Right ventricle myocardium inferior (tissue), 1 donor: ENCODE measurements around the gene CAMK2N2. TPM values are rescaled to one million over a fixed set of nuclear protein-coding genes. Genes with fewer than 3 reads are reported as not detected.

Source experiments
- ATAC-seq: fragments of 200-7000 bp; cut with Tn5 transposase; one replicate; pipeline ENCODE4 v1.9.1; 2020; ENCODE audit warnings: mild to moderate bottlenecking, moderate library complexity
- DNase-seq: peaks from one replicate; pipeline ENCODE4 v3.0.0; 2021; ENCODE audit errors: missing footprints
- intact Hi-C: fragments of 100-400 bp; cut with DNase I; formaldehyde crosslinking; loops from one replicate; pipeline ENCODE4 v1.11.0; 2022
- microRNA-seq: library from miRNA; unstranded; fragments of <30 nt; microRNA quantifications from one replicate; pipeline ENCODE4 v1.2.0, GENCODE V29; 2020
- total RNA-seq: library from RNA; stranded (reverse); fragmentation: NEBNext Ultra II Directional; extraction: Animal tissue kit (Norgen Biotek cat#: 25700); gene quantifications from one replicate; pipeline ENCODE4 v1.2.1, GENCODE V29; 2021
- donor health status: DM: no; HTN: yes; CAD: no; lungs with severe emphysema.

The CAMK2N2 gene
- total RNA-seq, 1 donor from 2014 or later: not detected

DNA sequence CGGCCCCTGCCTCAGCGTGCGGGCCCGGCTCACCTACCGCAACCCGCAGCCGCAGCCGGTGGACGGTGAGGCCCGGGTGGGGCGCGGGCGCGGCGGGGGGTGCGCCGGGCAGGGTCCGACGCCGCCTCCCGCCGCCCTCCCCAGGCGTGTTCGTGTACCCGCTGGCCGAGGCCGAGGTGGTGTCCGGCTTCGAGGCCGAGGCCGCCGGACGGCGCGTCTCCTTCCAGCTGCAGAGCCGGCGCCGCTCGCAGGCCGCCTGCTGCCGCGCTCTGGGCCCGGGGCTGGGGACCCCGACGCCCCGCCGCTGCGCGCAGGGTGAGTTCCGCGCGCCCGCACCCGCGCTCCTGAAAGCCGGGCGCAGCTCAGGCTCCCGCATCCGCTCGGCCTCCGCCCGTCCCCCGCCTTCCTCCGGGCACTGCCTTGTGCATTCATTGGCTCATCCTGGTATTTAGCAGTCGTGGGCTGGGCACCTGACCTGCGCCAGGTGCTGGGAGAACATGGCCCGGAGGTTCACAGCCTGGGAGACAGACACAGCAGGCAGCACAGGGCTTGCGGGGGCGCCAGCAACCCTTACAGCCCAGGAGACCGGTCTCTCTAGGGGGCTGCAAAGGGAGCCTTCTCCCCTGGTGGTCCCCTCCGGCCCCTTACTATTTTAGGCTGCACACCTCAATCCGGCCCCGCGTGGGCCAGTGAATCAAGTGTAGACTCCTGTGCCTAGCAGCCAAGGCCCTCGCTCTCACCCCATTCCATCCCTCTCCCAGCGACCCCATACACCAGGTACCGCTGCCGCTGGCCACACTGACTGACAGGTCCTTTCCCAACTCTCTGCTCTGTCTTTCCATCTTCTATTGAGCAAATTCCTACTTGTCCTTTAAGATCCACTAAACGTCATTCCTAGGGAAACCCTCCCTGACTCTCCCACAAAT lies 30.5 kb downstream of the CAMK2N2 start:
- no peak for DNase-seq
- no peak for ATAC-seq
- intact Hi-C loops: no loop called here

DNA sequence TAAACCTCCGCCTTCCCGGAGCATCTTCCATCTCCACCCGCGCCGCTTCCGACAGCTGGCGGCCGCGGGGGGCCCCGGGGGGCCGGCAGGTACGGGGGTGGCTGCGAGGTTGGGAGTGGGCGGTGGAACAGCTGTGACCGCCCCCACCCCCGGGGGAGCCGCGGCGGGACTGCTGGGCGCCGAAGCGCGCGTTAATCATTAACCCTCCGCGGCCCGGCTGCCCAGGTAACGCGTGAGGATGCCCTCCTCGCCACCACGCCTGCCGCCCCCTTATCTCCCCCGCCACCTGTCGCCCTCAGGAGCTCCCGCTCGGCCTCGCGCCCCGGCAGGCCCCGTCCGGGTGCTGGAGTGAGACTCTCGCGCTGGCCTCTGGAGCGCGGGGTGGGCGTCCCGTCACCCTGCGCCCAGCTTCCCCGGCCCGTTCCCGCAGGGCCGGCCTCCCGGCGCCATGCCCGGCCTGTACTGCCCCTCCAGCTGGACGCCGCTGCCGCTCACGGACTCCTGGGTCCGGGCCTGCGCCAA lies 31.2 kb downstream of the CAMK2N2 start:
- DNase-seq (no peak), ATAC-seq (no peak)
- intact Hi-C loops: no loop called here

DNA sequence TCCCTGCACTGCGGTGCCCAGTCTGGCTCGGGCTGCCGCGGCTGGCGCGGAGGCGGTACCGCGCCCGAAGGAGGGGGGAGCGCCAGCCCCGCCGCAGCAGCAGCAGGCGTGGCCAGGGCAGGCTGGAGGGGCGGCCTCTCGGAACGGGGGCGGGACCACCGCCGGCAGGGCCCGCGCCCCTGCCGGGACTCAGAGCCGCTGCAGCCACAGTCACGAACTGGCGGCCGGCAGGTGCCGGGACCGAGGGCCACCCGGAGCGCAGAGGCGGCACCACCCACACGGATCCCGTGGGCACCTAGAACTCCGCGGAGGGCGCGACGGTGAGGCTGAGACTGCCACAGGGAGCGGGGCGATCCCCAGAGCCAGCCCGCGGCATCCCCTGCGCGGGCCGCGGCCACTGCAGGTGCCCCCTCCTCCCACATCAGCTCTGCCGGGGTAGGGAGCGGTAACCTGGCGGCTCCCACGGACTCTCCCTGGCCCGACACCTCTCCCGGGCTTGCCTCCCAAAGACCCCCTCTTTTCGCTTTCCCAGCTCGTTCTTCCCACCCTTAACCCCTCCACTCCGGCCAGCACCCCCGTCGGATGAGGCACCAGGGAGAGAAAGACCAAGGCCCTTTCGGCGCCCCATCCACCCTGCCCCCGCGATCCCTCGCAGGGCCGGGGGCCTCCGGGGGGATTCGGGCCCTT lies 31.8 kb downstream of the CAMK2N2 start, which contains the start of gene VWA5B2:
TSS of gene VWA5B2 (plus strand) at position 192 of the 687 bp plus-strand sequence. CDS start 944 bp downstream, outside the sequence.
- intact Hi-C loops: no loop called here
- DNase-seq (no peak), ATAC-seq (peak; percentile 91)

DNA sequence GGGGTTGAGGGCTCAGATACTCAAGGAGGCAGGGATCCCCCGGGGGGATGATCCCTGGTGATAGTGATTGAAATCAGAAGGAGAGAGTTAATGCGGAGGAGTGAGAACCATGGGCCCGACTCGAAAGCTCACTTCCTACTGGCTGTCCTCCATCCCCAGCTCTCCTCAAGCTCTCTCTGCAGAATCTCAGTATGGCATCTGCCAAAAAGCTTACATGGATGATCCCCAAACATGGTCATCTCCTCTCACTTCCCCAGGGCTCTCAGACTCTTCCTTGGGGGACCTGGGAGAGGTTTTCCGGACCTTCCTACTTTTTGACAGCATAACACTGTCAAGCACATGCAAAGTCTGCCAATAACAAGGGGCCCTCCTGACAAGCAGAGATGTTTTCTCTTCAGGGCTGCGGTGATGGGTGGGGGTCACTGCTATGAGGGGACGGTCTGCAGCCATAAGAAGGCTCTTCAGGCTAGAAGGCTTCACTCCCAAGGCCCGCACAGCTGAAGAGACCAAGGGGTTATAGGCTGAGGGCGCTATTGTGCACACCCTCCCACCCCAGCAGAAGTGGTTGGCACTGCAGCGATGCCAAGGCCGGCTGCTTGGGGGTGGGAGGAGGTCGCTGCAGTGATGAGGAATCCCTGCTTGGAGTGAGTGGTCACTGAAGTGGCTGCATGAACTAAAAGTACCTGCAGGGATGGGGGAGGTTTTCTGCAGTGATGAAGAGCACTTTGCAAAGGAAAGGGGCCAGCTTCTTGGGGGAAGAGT lies 32.8 kb downstream of the CAMK2N2 start:
- no peak for DNase-seq
- no peak for ATAC-seq
- intact Hi-C loops: no loop called here

DNA sequence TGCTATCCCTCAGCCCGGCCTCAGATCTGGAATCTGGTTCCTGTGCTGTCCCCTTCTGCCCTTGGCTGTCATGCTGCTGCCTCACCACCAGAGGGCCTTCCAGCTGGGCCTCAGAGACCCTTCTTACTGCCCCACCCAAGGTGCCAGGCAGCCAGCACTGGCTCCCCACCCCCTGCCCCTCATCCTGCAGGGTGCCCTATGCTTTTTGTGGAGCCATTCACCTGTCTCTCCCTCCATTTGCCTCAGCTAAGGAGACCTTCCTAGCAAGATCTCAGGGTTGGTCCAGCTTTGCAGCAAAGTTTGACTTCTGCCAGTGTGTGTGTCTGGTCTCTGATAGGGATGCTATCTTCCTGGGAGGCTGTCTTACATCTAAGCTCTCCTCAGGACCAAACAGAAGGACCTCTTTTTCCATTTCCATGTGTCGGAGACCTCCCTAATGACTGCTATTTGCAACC lies 33.8 kb downstream of the CAMK2N2 start:
- ATAC-seq: no peak
- intact Hi-C loops: no loop called here
- no peak for DNase-seq

DNA sequence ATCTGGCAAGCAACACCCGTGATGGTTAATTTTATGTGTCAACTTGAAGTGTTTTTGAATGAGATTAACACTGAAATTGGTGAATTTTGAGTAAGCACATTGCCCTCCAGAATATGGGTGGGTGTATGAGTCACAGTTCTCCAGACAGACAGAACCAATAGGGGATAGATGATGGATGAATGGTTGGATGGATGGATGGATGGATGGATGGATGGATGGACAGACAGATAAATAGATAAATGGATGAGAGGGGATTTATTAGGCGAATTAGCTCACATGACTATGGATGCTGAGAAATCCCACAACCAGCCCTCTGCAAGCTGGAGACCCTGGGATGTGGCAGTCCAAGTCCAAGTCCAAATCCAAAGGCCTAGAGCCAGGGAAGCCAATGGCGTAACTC lies 37.4 kb downstream of the CAMK2N2 start:
- intact Hi-C loops: no loop called here
- DNase-seq (no peak), ATAC-seq (no peak)

DNA sequence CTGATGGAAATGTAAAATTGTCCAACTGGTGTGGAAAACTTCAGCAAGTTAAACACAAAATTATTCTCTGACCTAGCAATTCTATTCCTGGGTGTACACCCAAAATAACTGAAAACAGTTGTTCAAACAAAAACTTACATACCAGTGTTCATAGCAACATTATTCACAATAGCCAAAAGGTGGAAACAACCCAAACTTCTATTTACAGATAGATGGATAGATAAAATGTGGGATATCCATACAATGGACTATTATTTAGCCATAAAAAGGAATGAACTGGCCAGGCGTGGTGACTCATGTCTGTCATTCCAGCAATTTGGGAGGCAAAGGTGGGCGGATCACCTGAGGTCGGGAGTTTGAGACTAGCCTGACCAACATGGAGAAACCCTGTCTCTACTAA lies 38.8 kb downstream of the CAMK2N2 start:
- ATAC-seq (no peak), DNase-seq (no peak)
- intact Hi-C loops: no loop called here

DNA sequence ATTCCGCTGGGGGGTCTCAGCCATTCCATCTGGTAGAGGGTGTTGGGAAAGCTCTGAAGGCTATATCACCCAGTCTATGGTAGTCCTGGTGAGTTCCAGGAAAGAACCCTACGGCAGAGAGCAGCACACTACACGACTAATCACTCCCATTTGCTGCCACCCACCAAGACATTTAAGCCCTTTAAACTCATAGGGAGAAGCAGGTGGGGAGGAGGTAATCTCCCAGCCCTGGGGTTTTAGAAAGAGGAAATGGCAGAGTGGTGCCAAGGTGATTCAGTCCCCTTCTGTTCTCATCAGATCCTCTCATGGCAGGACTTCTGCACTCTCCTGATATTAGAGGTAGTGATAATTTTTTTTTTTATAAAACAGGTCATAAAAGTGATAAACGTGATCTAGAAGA lies 42.5 kb downstream of the CAMK2N2 start:
- intact Hi-C loops: no loop called here

DNA sequence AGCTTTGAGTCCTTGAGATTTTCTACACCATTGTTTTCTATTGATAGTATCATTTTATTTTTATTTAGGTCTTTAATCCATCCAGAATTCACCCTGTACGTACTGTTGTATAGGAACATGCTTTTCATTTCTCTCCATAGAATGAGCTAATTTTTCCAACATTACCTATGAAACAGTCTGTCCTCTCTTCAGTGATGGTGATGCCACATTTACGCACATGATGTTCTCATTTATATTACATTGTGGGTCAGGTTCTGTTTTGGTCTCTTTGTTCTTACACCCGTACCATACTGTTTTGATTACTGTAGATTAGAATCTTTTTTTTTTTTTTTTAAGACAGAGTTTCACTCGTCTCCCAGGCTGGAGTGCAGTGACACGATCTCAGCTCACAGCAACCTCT lies 49.6 kb downstream of the CAMK2N2 start:
- intact Hi-C loops: no loop called here
- no peak for DNase-seq

More for the DNA sequence above, 42.5 kb downstream of the CAMK2N2 start:
- no peak for DNase-seq
- no peak for ATAC-seq

DNA sequence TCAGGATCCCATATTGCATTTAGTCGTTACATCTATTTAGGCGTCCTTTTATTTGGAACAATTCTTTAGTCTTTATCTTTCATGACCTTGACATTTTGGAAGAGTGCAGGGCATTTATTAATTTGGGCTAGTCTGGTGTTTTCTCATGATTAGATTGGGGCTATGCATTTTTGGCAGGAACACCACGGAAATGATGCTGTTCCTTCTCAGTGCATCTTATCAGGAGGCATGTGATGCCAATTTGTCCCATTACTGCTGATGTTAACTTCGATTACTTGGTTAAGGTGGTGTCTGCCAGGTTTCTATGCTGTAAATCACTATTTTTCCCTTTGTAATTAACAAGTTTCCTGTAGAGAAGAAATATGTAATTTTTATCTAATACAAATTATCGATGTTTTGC lies 50.1 kb downstream of the CAMK2N2 start:
- intact Hi-C loops: no loop called here
- DNase-seq (no peak), ATAC-seq (no peak)

More for the DNA sequence above, 49.6 kb downstream of the CAMK2N2 start:
- ATAC-seq: no peak

Small RNAs within 50 kb of the gene (microRNA-seq; reads per million reads assigned to microRNA genes)
- gene MIR1224: not detected

Other genes starting within 250 kb of the CAMK2N2 start
- gene ABCC5, start 243.7 kb downstream of the CAMK2N2 start, total RNA-seq: 48.2 TPM
- gene HTR3D, start 229.8 kb downstream of the CAMK2N2 start, total RNA-seq: not detected
- gene HTR3C, start 208.5 kb downstream of the CAMK2N2 start, total RNA-seq: not detected
- not detected for gene HTR3E, start 164.5 kb downstream of the CAMK2N2 start, total RNA-seq
- 32.2 TPM for gene EIF2B5, start 126.2 kb downstream of the CAMK2N2 start, total RNA-seq
- gene DVL3, start 106.2 kb downstream of the CAMK2N2 start, total RNA-seq: 60.7 TPM
- gene AP2M1, start 86.7 kb downstream of the CAMK2N2 start, total RNA-seq: 269 TPM
- gene ABCF3, start 75.4 kb downstream of the CAMK2N2 start, total RNA-seq: 68.2 TPM
- gene VWA5B2, start 32.0 kb downstream of the CAMK2N2 start, total RNA-seq: not detected
- gene ALG3, start 12.6 kb downstream of the CAMK2N2 start, total RNA-seq: 18.4 TPM
- 1.7 TPM for gene EEF1AKMT4, start 11.9 kb downstream of the CAMK2N2 start, total RNA-seq
- gene ECE2, start 14.5 kb upstream of the CAMK2N2 start, total RNA-seq: not detected
- 228 TPM for gene PSMD2, start 37.7 kb upstream of the CAMK2N2 start, total RNA-seq
- 274 TPM for gene EIF4G1, start 53.1 kb upstream of the CAMK2N2 start, total RNA-seq
- 33.4 TPM for gene FAM131A, start 76.0 kb upstream of the CAMK2N2 start, total RNA-seq
- 2.9 TPM for gene CLCN2, start 100.1 kb upstream of the CAMK2N2 start, total RNA-seq
- gene POLR2H, start 100.2 kb upstream of the CAMK2N2 start, total RNA-seq: 27.1 TPM
- gene THPO, start 116.7 kb upstream of the CAMK2N2 start, total RNA-seq: 0.35 TPM
- 8.7 TPM for gene CHRD, start 118.5 kb upstream of the CAMK2N2 start, total RNA-seq